Measurements from ENCODE around the gene OR1L1.

OR1L1 gene, protein sequence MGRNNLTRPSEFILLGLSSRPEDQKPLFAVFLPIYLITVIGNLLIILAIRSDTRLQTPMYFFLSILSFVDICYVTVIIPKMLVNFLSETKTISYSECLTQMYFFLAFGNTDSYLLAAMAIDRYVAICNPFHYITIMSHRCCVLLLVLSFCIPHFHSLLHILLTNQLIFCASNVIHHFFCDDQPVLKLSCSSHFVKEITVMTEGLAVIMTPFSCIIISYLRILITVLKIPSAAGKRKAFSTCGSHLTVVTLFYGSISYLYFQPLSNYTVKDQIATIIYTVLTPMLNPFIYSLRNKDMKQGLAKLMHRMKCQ

DNA sequence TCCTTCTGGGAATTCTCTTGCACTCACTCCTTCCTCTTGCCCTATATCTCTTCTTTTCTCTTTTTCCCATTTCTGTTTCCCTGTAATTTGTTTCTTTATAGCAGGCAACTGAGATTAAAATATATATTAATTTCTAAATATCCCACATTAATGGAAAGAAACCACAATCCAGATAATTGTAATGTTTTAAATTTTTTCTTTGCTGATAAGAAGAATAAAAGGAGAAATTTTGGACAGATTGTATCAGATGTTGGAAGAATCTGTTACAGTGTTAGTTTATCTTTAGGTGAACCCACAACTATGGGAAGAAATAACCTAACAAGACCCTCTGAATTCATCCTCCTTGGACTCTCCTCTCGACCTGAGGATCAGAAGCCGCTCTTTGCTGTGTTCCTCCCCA lies at the start of gene OR1L1:
Gene OR1L1, plus strand, starts transcription at position 301 of the 400 bp plus-strand sequence. Its CDS starts 0 bp downstream, at position 301.
- no peak for DNase-seq

DNA sequence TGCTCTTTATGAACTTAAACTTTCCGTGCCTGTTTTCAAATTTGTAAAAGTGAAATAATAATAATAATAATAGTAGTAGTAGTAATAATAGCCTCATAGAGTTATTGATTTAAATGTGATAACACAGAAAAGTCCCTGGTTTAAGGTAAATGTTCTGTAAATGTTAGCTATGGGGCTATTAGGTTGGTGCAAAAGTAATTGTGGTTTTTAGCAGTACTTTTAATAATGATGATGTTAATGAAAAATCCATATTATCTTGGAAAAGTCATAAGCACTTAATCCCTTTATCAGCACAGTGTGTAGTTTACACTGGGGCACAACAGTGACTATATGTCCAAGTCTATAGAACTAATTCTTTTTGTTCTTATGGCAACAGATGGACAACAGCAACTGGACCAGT lies 47.2 kb upstream of the OR1L1 start, which contains the start of gene OR1Q1:
Gene OR1Q1, plus strand, starts transcription at position 377 of the 400 bp plus-strand sequence. Its CDS starts 0 bp downstream, at position 377.
- DNase-seq = no peak

DNA sequence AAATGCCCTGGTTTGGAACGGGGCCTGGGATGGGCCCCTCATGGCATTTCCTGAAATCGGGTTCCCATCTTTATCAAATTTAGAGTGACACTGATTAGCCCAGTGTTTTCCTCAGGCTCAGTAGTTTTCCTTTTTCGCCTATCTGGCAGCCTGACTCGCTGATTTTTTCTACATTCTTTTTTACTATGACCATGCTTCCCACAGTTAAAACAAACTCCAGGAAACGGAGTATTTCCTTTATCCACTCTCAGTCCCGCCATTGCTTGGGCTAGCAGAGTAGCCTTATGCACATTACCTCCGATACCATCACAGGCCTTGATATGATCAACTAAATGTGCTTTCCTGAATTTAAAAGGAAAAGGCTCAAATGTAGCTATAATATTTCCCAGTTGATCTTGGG lies 41.5 kb upstream of the OR1L1 start:
- no peak for DNase-seq

DNA sequence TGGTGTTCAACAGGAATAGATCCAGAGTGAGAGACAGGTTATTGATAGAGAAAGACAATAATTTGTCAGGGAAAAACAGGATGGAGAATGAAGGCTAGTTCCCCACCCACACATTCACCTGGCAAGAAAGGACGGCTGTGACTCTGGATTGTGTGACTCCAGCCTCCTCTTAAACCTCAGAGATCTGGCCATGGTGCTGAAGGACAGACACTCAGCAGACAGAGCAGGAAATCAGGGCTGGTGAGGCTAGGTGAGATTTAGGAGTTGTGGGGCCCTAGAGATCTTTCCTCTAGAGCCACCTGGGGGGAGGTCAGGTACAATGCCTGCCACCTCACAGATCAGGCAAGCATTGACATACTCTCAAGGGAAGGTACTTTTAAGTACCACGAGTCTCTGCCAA lies 19.3 kb upstream of the OR1L1 start:
- DNase-seq = no peak

DNA sequence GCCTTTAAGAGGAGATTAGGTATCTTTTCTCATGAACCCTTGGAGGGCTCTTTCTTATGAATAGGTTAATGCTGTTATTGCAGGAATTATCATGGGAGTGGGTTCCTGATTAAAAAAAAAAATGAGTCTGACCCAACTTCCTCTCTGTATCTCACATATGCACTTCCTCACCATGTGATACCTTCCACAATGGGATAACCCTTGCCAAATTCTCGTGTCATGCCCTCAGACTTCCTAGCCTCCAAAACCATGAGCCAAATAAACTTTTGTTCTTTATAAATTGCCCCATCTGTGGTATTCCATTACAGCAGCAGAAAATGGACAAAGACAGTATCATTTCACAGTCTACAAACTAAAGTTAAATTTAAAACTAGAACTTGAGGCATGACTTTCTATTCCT lies 5.1 kb upstream of the OR1L1 start:
- no peak for DNase-seq

DNA sequence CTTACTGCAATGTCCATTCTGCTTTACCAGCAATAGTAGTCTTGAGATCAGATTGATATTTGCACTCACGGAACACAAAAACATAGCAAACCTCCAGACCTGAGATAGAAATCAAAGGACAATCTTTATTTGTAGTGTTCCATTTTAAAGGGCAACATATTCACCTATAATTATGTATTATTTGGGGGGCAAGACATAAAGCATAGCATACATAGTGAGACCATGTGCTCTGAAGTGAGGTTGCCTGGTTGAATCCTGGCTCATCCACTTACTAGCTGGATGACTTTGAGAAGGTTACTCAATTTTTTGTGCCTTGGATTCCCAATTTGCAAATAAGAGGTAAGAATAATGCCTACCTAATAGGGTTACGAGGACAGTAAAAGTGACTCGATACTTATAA lies 4.0 kb upstream of the OR1L1 start, which contains the start of gene OR1B1:
Gene OR1B1, minus strand, starts transcription at position 101 of the 400 bp plus-strand sequence.
- DNase-seq = no peak

DNA sequence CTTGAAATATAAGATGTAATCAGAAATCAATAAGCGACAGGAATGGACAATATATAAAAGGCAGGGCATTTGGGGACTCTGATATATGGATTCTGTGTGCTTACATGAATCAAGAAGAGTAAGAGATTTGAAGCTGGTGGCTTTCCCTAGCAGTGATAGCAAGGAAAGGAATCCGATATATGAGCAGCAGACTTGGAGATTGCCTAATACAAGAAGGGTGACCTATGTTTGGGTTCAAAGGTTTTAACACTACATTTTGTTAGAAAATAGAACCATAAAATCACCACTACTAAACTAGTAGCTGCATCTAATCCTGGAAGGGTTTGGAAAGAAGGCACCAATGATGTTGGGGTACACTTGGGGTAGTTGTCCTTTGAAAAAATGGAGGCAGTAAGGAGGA lies 11.0 kb downstream of the OR1L1 start:
- DNase-seq = no peak

DNA sequence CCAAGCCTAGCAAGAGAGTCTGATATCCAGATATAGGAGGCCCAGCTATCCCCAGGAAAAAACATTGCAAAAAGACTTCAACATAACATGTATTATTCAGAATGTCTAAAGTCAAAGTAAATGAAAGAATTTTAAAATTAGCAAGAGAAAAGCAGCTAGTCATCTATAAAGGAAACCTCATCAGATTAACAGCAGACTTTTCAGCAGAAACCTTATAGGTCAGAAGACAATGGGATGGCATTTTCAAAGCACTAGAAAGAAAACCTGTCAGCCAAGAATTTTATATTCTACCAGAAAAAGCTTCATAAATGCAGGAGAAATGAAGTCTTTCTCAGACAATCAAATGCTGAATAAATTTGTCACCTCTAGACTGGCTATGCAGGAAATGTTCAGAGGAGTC lies 23.3 kb downstream of the OR1L1 start:
- no peak for DNase-seq

DNA sequence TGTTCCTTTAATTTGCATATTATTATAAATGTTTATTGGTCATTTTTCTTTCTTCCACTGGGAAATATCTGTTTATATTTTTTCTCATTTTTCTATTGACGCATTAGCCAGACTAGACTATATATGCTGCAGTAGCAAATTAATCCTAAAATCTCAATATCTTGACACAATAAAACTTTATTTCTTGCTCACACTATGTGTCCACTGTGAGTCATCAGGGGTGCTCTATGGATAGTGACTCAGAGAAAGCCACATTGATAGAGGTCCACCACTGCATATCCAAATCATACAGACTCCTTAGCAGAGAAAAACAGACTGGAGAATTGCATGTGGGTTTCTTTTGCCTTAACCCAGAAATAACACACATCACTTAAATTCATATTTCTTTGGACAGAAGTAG lies 34.2 kb downstream of the OR1L1 start:
- DNase-seq = no peak

All from NCI-H146 (cell line).